Astrocyte (in vitro differentiated cells and primary cell): ENCODE data around the gene HBB. TPM values are rescaled to one million over a fixed set of nuclear protein-coding genes. Genes with fewer than 3 reads are reported as not detected.

ENCODE experiments used
- DNase-seq: peaks from one replicate; pipeline ENCODE4 v3.0.0-alpha.2; 2010; ENCODE audit warnings: low read depth
- FAIRE-seq: peaks from 2 replicates; lab custom pipeline; 2011; peaks lifted over from hg19 to GRCh38; lab: Jason Lieb, UNC
- H2AFZ ChIP-seq: 2 replicates; pipeline ENCODE4 v1.6.0; 2012; ENCODE audit warnings: low read depth, low read length, inconsistent platforms
- H3K27ac ChIP-seq: 2 replicates; pipeline ENCODE4 v1.5.1; 2011; ENCODE audit warnings: low read depth, low read length, inconsistent platforms
- H3K27me3 ChIP-seq: 2 replicates; pipeline ENCODE4 v1.6.0; 2011; ENCODE audit warnings: low read length, inconsistent platforms; ENCODE audit not compliant: insufficient read depth
- H3K36me3 ChIP-seq: 2 replicates; pipeline ENCODE4 v1.5.1; 2011; ENCODE audit warnings: low read length, inconsistent platforms; ENCODE audit not compliant: insufficient read depth
- H3K4me1 ChIP-seq: 2 replicates; pipeline ENCODE4 v1.5.1; 2011; ENCODE audit warnings: low read length, inconsistent platforms; ENCODE audit not compliant: insufficient read depth
- H3K4me2 ChIP-seq: 2 replicates; pipeline ENCODE4 v1.6.0; 2012; ENCODE audit warnings: low read length, inconsistent platforms
- H3K4me3 ChIP-seq: 2 replicates; pipeline ENCODE4 v1.5.1; 2011; ENCODE audit warnings: low read depth, mild to moderate bottlenecking, low read length, inconsistent platforms; ENCODE audit not compliant: insufficient read depth
- H3K79me2 ChIP-seq: 2 replicates; pipeline ENCODE4 v1.6.0; 2012; ENCODE audit warnings: mild to moderate bottlenecking, low read length, inconsistent platforms; ENCODE audit not compliant: insufficient read depth
- H3K9ac ChIP-seq: 2 replicates; pipeline ENCODE4 v1.6.0; 2012; ENCODE audit warnings: mild to moderate bottlenecking, low read length, inconsistent platforms
- H3K9me3 ChIP-seq: 2 replicates; pipeline ENCODE4 v1.5.1; 2012; ENCODE audit warnings: low read depth, mild to moderate bottlenecking, low read length, inconsistent platforms; ENCODE audit not compliant: insufficient read depth
- H4K20me1 ChIP-seq: 2 replicates; pipeline ENCODE4 v1.6.0; 2012; ENCODE audit warnings: low read length, inconsistent platforms; ENCODE audit not compliant: insufficient read depth
- H3K27ac Mint-ChIP-seq: one replicate; pipeline ENCODE4 v1.8.0; 2021; ENCODE audit warnings: mild to moderate bottlenecking, mixed read lengths; ENCODE audit not compliant: unreplicated experiment
- H3K27me3 Mint-ChIP-seq: one replicate; pipeline ENCODE4 v1.8.0; 2021; ENCODE audit warnings: low read depth, mixed read lengths; ENCODE audit not compliant: unreplicated experiment
- H3K36me3 Mint-ChIP-seq: one replicate; pipeline ENCODE4 v1.8.0; 2021; ENCODE audit warnings: low read depth, mixed read lengths; ENCODE audit not compliant: unreplicated experiment
- H3K4me1 Mint-ChIP-seq: one replicate; pipeline ENCODE4 v1.8.0; 2021; ENCODE audit warnings: low read depth, mixed read lengths; ENCODE audit not compliant: unreplicated experiment
- H3K4me3 Mint-ChIP-seq: one replicate; pipeline ENCODE4 v1.8.0; 2021; ENCODE audit warnings: mild to moderate bottlenecking, moderate library complexity, mixed read lengths; ENCODE audit not compliant: unreplicated experiment
- H3K9me3 Mint-ChIP-seq: one replicate; pipeline ENCODE4 v1.8.0; 2021; ENCODE audit warnings: mild to moderate bottlenecking, mixed read lengths; ENCODE audit not compliant: unreplicated experiment
- CTCF ChIP-seq: IDR thresholded peaks from 2 replicates; pipeline ENCODE4 v1.5.1; 2011; ENCODE audit warnings: low read depth, mild to moderate bottlenecking, inconsistent platforms, low read length, moderate library complexity; ENCODE audit not compliant: insufficient read depth
- EZH2 ChIP-seq: IDR thresholded peaks from 2 replicates; pipeline ENCODE4 v1.6.1; 2012; ENCODE audit warnings: mild to moderate bottlenecking, low read length, inconsistent platforms; ENCODE audit not compliant: insufficient read depth
- total RNA-seq: library from RNA; stranded (reverse); gene quantifications from 2 replicates; pipeline ENCODE4 v1.2.1, GENCODE V29; 2021

HBB gene
- total RNA-seq, 1 donor from 2014 or later: not detected

- Histone ChIP-seq H3K9me3 (no peaks in the 10 kb centered on the region), H3K79me2 (no peaks in the 10 kb centered on the region), H2AFZ (no peak within 1 kb of the TSS), H3K4me3 (no peak within 1 kb of the TSS), H4K20me1 (no peaks in the 10 kb centered on the region), H3K9ac (no peak within 1 kb of the TSS), H3K27me3 (no peaks in the 10 kb centered on the region), H3K4me2 (no peak within 1 kb of the TSS), H3K27ac (no peak within 1 kb of the TSS), H3K4me1 (no peaks in the 10 kb centered on the region), H3K36me3 (no peaks in the 10 kb centered on the region)
- FAIRE-seq (no peak), DNase-seq (no peak)
- no peak within 1 kb of the TSS for H3K4me3 Mint-ChIP-seq
- no peaks in the 10 kb centered on the region for H3K27me3 Mint-ChIP-seq
- H3K9me3 Mint-ChIP-seq: no peaks in the 10 kb centered on the region
- TF ChIP-seq EZH2 (no peak), CTCF (no peak)
- H3K36me3 Mint-ChIP-seq: no peaks in the 10 kb centered on the region
- H3K4me1 Mint-ChIP-seq: no peaks in the 10 kb centered on the region
- no peak within 1 kb of the TSS for H3K27ac Mint-ChIP-seq
Observed at GRCh38 chr11:5200582-5200981, 26.3 kb downstream of the HBB start, which contains the start of gene OR51V1. OR51V1 (minus strand) TSS chr11:5200682; CDS start chr11:5200682, 0 bp downstream.

- Mint-ChIP-seq H3K36me3 (no peaks in the 10 kb centered on the region), H3K27me3 (no peaks in the 10 kb centered on the region), H3K4me3 (no peak overlapping the region), H3K4me1 (no peaks in the 10 kb centered on the region), H3K27ac (no peak overlapping the region), H3K9me3 (no peaks in the 10 kb centered on the region)
- FAIRE-seq (no peak), DNase-seq (no peak)
- no peaks in the 10 kb centered on the region for H3K9me3 ChIP-seq
- H3K4me2 ChIP-seq: no peak overlapping the region
- H3K4me1 ChIP-seq: no peaks in the 10 kb centered on the region
- no peak overlapping the region for H3K9ac ChIP-seq
- no peaks in the 10 kb centered on the region for H4K20me1 ChIP-seq
- H3K36me3 ChIP-seq: no peaks in the 10 kb centered on the region
- H2AFZ ChIP-seq: no peak overlapping the region
- no peak overlapping the region for H3K4me3 ChIP-seq
- H3K27me3 ChIP-seq: no peaks in the 10 kb centered on the region
- no peak overlapping the region for H3K27ac ChIP-seq
- TF ChIP-seq CTCF (no peak), EZH2 (no peak)
- H3K79me2 ChIP-seq: no peaks in the 10 kb centered on the region
Observed at GRCh38 chr11:5198285-5198684, 28.6 kb downstream of the HBB start.

GRCh38 chr11:5197536-5197935, 29.3 kb downstream of the HBB start:
- H3K36me3 ChIP-seq: no peaks in the 10 kb centered on the region
- no peak overlapping the region for H3K4me2 ChIP-seq
- H3K27ac Mint-ChIP-seq: no peak overlapping the region
- no peak overlapping the region for H3K9ac ChIP-seq
- no peak overlapping the region for H3K4me3 ChIP-seq
- FAIRE-seq (no peak), DNase-seq (no peak)
- TF ChIP-seq EZH2 (no peak), CTCF (no peak)
- no peaks in the 10 kb centered on the region for H3K79me2 ChIP-seq
- no peaks in the 10 kb centered on the region for H4K20me1 ChIP-seq
- no peaks in the 10 kb centered on the region for H3K4me1 Mint-ChIP-seq
- no peaks in the 10 kb centered on the region for H3K27me3 ChIP-seq
- no peaks in the 10 kb centered on the region for H3K27me3 Mint-ChIP-seq
- no peaks in the 10 kb centered on the region for H3K4me1 ChIP-seq
- no peaks in the 10 kb centered on the region for H3K9me3 Mint-ChIP-seq
- H3K27ac ChIP-seq: no peak overlapping the region
- no peak overlapping the region for H2AFZ ChIP-seq
- H3K9me3 ChIP-seq: no peaks in the 10 kb centered on the region
- no peak overlapping the region for H3K4me3 Mint-ChIP-seq
- H3K36me3 Mint-ChIP-seq: no peaks in the 10 kb centered on the region
